ENCODE results near the gene RABL3. TPM values are rescaled to one million over a fixed set of nuclear protein-coding genes. Genes with fewer than 3 reads are reported as not detected.

RABL3 gene
- total RNA-seq, 1 donor from 2014 or later: 17.2 TPM

- Histone ChIP-seq H3K27me3 (no peaks in the 10 kb centered on the region), H3K9me3 (no peaks in the 10 kb centered on the region), H3K4me3 (no peak overlapping the region), H3K4me1 (no peaks in the 10 kb centered on the region), H3K27ac (no peak overlapping the region), H3K36me3 (no peaks in the 10 kb centered on the region)
- TF ChIP-seq CTCF (IDR thresholded peaks at IDR 0.05): no peak
- DNase-seq: no peak
- intact Hi-C loops (cut with DNase I): no loop called here
- ATAC-seq: no peak
Measured at GRCh38 chr3:120659834-120660233, 82.5 kb downstream of the RABL3 start.

GRCh38 chr3:120659285-120659684, 83.0 kb downstream of the RABL3 start:
- Histone ChIP-seq H3K4me1 (no peaks in the 10 kb centered on the region), H3K27me3 (no peaks in the 10 kb centered on the region), H3K4me3 (no peak overlapping the region), H3K27ac (no peak overlapping the region), H3K9me3 (no peaks in the 10 kb centered on the region), H3K36me3 (no peaks in the 10 kb centered on the region)
- TF ChIP-seq CTCF (IDR thresholded peaks at IDR 0.05): no peak
- intact Hi-C loops (cut with DNase I): no loop called here
- no peak for ATAC-seq
- no peak for DNase-seq

GRCh38 chr3:120652896-120653545, 89.3 kb downstream of the RABL3 start:
- ATAC-seq: no peak
- Histone ChIP-seq H3K27me3 (no peaks in the 10 kb centered on the region), H3K9me3 (no peaks in the 10 kb centered on the region), H3K36me3 (no peaks in the 10 kb centered on the region), H3K4me3 (no peak overlapping the region), H3K27ac (no peak overlapping the region), H3K4me1 (no peaks in the 10 kb centered on the region)
- intact Hi-C loops (cut with DNase I): no loop called here
- TF ChIP-seq CTCF (IDR thresholded peaks at IDR 0.05): no peak
- no peak for DNase-seq

- H3K9me3 ChIP-seq: no peaks in the 10 kb centered on the region
- no peak overlapping the region for H3K4me3 ChIP-seq
- TF ChIP-seq CTCF (IDR thresholded peaks at IDR 0.05): no peak
- intact Hi-C loops (cut with DNase I): no loop called here
- H3K27ac ChIP-seq: no peak overlapping the region
- no peaks in the 10 kb centered on the region for H3K27me3 ChIP-seq
- H3K36me3 ChIP-seq: no peaks in the 10 kb centered on the region
- ATAC-seq (no peak), DNase-seq (no peak)
- no peaks in the 10 kb centered on the region for H3K4me1 ChIP-seq
Measured at GRCh38 chr3:120652281-120652680, 90.0 kb downstream of the RABL3 start.

- Histone ChIP-seq H3K27me3 (no peaks in the 10 kb centered on the region), H3K36me3 (no peaks in the 10 kb centered on the region), H3K4me1 (no peaks in the 10 kb centered on the region), H3K4me3 (no peak overlapping the region), H3K9me3 (no peaks in the 10 kb centered on the region), H3K27ac (no peak overlapping the region)
- no peak for TF ChIP-seq CTCF (IDR thresholded peaks at IDR 0.05)
- DNase-seq (no peak), ATAC-seq (no peak)
- intact Hi-C loops (cut with DNase I): no loop called here
Measured at GRCh38 chr3:120650311-120650710, 92.0 kb downstream of the RABL3 start.

- Histone ChIP-seq H3K9me3 (no peaks in the 10 kb centered on the region), H3K4me1 (no peaks in the 10 kb centered on the region), H3K27me3 (no peaks in the 10 kb centered on the region), H3K4me3 (no peak overlapping the region), H3K27ac (no peak overlapping the region), H3K36me3 (no peaks in the 10 kb centered on the region)
- intact Hi-C loops (cut with DNase I): no loop called here
- ATAC-seq (no peak), DNase-seq (no peak)
- no peak for TF ChIP-seq CTCF (IDR thresholded peaks at IDR 0.05)
Measured at GRCh38 chr3:120649830-120650233, 92.5 kb downstream of the RABL3 start.
